Activated CD4-positive, alpha-beta T cell treated with anti-CD3 and anti-CD28 coated beads for 48 hours (primary cell): ENCODE results near the gene C21orf58.
"Not testable (repeated sequence)": the region's sequence is repeated elsewhere in the genome, so short reads cannot be mapped to it uniquely, and the experiment has no call there.

Experiments
- DNase-seq: peaks from one replicate; pipeline ENCODE4 v3.0.0-alpha.2; 2020

The C21orf58 gene

GRCh38 chr21:46323710-46324389 is at the start of gene C21orf58, which contains the start of gene PCNT:
Gene C21orf58, minus strand, starts transcription at chr21:46323870. Its CDS starts 1,132 bp downstream, at chr21:46322738.
Gene PCNT, plus strand, starts transcription at chr21:46324156. Its CDS starts 73 bp downstream, at chr21:46324229.
- DNase-seq: peak; percentile 98

GRCh38 chr21:46372947-46373346 is 49.3 kb upstream of the C21orf58 start:
- not testable (repeated sequence) for DNase-seq

GRCh38 chr21:46372014-46372485 is 48.4 kb upstream of the C21orf58 start:
- no peak for DNase-seq

GRCh38 chr21:46371204-46372013 is 47.7 kb upstream of the C21orf58 start:
- DNase-seq: no peak

- no peak for DNase-seq
Observed at GRCh38 chr21:46369520-46370235, 46.0 kb upstream of the C21orf58 start.

- peak; percentile 56 for DNase-seq
Observed at GRCh38 chr21:46368533-46369285, 45.0 kb upstream of the C21orf58 start.

GRCh38 chr21:46366966-46367365 is 43.3 kb upstream of the C21orf58 start:
- DNase-seq: no peak

- DNase-seq: no peak
Observed at GRCh38 chr21:46366561-46366960, 42.9 kb upstream of the C21orf58 start.

- DNase-seq: no peak
Observed at GRCh38 chr21:46366091-46366490, 42.4 kb upstream of the C21orf58 start.

GRCh38 chr21:46363698-46364097 is 40.0 kb upstream of the C21orf58 start:
- no peak for DNase-seq

GRCh38 chr21:46362946-46363345 is 39.3 kb upstream of the C21orf58 start:
- no peak for DNase-seq

- DNase-seq: no peak
Observed at GRCh38 chr21:46361935-46362334, 38.3 kb upstream of the C21orf58 start.

- no peak for DNase-seq
Observed at GRCh38 chr21:46361176-46361575, 37.5 kb upstream of the C21orf58 start.

- DNase-seq: no peak
Observed at GRCh38 chr21:46357684-46358425, 34.2 kb upstream of the C21orf58 start.

- no peak for DNase-seq
Observed at GRCh38 chr21:46357335-46357604, 33.6 kb upstream of the C21orf58 start.

- DNase-seq: no peak
Observed at GRCh38 chr21:46356494-46357334, 33.0 kb upstream of the C21orf58 start.

GRCh38 chr21:46356005-46356338 is 32.3 kb upstream of the C21orf58 start:
- DNase-seq: no peak

- DNase-seq: no peak
Observed at GRCh38 chr21:46355161-46356004, 31.7 kb upstream of the C21orf58 start.

- DNase-seq: no peak
Observed at GRCh38 chr21:46354518-46354917, 30.8 kb upstream of the C21orf58 start.

GRCh38 chr21:46354046-46354445 is 30.4 kb upstream of the C21orf58 start:
- DNase-seq: no peak
